Neural progenitor cell (in vitro differentiated cells): ENCODE results near the gene PIK3R4. TPM values are rescaled to one million over a fixed set of nuclear protein-coding genes. Genes with fewer than 3 reads are reported as not detected.

Experiments used
- DNase-seq: peaks from one replicate; pipeline ENCODE4 v3.0.0-alpha.2; 2016; ENCODE audit warnings: low spot score
- H2AFZ ChIP-seq: fragments of 200-600 bp; sonication (generic); replicated peaks from 2 replicates; pipeline ENCODE4 v1.6.1; 2016; ENCODE audit warnings: antibody characterized with exemption
- H3F3A ChIP-seq: fragments of 200-600 bp; sonication (generic); 2 replicates; pipeline ENCODE4 v1.6.1; 2016; ENCODE audit warnings: antibody characterized with exemption, low read depth
- H3K27ac ChIP-seq: fragments of 200-600 bp; sonication (generic); 2 replicates; pipeline ENCODE4 v1.5.1; 2016; ENCODE audit warnings: mild to moderate bottlenecking
- H3K27me3 ChIP-seq: fragments of 200-600 bp; sonication (generic); 2 replicates; pipeline ENCODE4 v1.6.1; 2016; ENCODE audit warnings: mild to moderate bottlenecking, moderate library complexity
- H3K36me3 ChIP-seq: fragments of 200-600 bp; sonication (generic); 2 replicates; pipeline ENCODE4 v1.5.1; 2016
- H3K4me1 ChIP-seq: fragments of 200-600 bp; sonication (generic); 2 replicates; pipeline ENCODE4 v1.6.1; 2016; ENCODE audit warnings: mixed run types
- H3K4me2 ChIP-seq: fragments of 200-600 bp; sonication (generic); 2 replicates; pipeline ENCODE4 v1.6.1; 2016
- H3K4me3 ChIP-seq: fragments of 200-600 bp; sonication (generic); 2 replicates; pipeline ENCODE4 v1.5.1; 2016
- H3K79me2 ChIP-seq: fragments of 200-600 bp; sonication (generic); 2 replicates; pipeline ENCODE4 v1.6.1; 2016; ENCODE audit warnings: low read depth
- H3K9ac ChIP-seq: fragments of 200-600 bp; sonication (generic); 2 replicates; pipeline ENCODE4 v1.6.1; 2016
- H3K9me3 ChIP-seq: fragments of 200-600 bp; sonication (generic); 2 replicates; pipeline ENCODE4 v1.5.1; 2016; ENCODE audit warnings: low read depth
- H4K20me1 ChIP-seq: fragments of 200-600 bp; sonication (generic); 2 replicates; pipeline ENCODE4 v1.6.1; 2016; ENCODE audit warnings: low read depth
- H3K27ac Mint-ChIP-seq: 3 replicates; pipeline ENCODE4 v1.8.0; 2021; ENCODE audit warnings: mixed read lengths
- H3K27me3 Mint-ChIP-seq: 2 replicates; pipeline ENCODE4 v1.8.0; 2022; ENCODE audit warnings: low read depth, mild to moderate bottlenecking, inconsistent platforms, moderate library complexity, mixed read lengths; ENCODE audit not compliant: insufficient read depth
- H3K36me3 Mint-ChIP-seq: 3 replicates; pipeline ENCODE4 v1.8.0; 2021; ENCODE audit warnings: mixed read lengths
- H3K4me1 Mint-ChIP-seq: 3 replicates; pipeline ENCODE4 v1.8.0; 2021; ENCODE audit warnings: mixed read lengths
- H3K4me3 Mint-ChIP-seq: 3 replicates; pipeline ENCODE4 v1.8.0; 2021; ENCODE audit warnings: mild to moderate bottlenecking, moderate library complexity, mixed read lengths
- H3K9me3 Mint-ChIP-seq: 3 replicates; pipeline ENCODE4 v1.8.0; 2020; ENCODE audit warnings: mixed read lengths
- EZH2 ChIP-seq: fragments of 200-600 bp; sonication (generic); IDR thresholded peaks from 2 replicates; pipeline ENCODE4 v1.6.1; 2017; ENCODE audit warnings: antibody characterized with exemption, mild to moderate bottlenecking, moderate library complexity
- EZH2phosphoT487 ChIP-seq: fragments of 200-600 bp; sonication (generic); IDR thresholded peaks from 2 replicates; pipeline ENCODE4 v1.6.1; 2017; ENCODE audit warnings: antibody characterized with exemption
- total RNA-seq: library from RNA; depleted of rRNA; stranded (reverse); fragments of >200 nt; gene quantifications from 2 replicates; pipeline ENCODE4 v1.2.3, GENCODE V29; 2015; ENCODE audit warnings: low replicate concordance
- TF ChIP-seq, protein P1 (sequence below): fragments of 200-600 bp; sonication (generic); IDR thresholded peaks from 2 replicates; pipeline ENCODE4 v1.5.1; 2017; ENCODE audit warnings: antibody characterized with exemption, mild to moderate bottlenecking

Gene PIK3R4
- total RNA-seq, 1 donor from 2014 or later, result 65.8 TPM

- no peak for DNase-seq
- no peak overlapping the region for H3K27ac Mint-ChIP-seq
- H3K27me3 ChIP-seq, result no peaks in the 10 kb centered on the region
- no peaks in the 10 kb centered on the region for H3K4me1 Mint-ChIP-seq
- H3K9me3 Mint-ChIP-seq, result no peaks in the 10 kb centered on the region
- H3K27me3 Mint-ChIP-seq, result no peaks in the 10 kb centered on the region
- no peaks in the 10 kb centered on the region for H3F3A ChIP-seq
- no peaks in the 10 kb centered on the region for H3K79me2 ChIP-seq
- no peaks in the 10 kb centered on the region for H3K4me1 ChIP-seq
- no peaks in the 10 kb centered on the region for H3K36me3 Mint-ChIP-seq
- no peak overlapping the region for H2AFZ ChIP-seq
- H3K36me3 ChIP-seq, result no peaks in the 10 kb centered on the region
- H3K4me2 ChIP-seq, result no peak overlapping the region
- no peak overlapping the region for H3K27ac ChIP-seq
- H3K4me3 Mint-ChIP-seq, result no peak overlapping the region
- no peaks in the 10 kb centered on the region for H4K20me1 ChIP-seq
- no peaks in the 10 kb centered on the region for H3K9me3 ChIP-seq
- no peak overlapping the region for H3K9ac ChIP-seq
- no peak for TF ChIP-seq EZH2phosphoT487
- TF ChIP-seq EZH2, result no peak
- TF ChIP-seq, protein P1, sequence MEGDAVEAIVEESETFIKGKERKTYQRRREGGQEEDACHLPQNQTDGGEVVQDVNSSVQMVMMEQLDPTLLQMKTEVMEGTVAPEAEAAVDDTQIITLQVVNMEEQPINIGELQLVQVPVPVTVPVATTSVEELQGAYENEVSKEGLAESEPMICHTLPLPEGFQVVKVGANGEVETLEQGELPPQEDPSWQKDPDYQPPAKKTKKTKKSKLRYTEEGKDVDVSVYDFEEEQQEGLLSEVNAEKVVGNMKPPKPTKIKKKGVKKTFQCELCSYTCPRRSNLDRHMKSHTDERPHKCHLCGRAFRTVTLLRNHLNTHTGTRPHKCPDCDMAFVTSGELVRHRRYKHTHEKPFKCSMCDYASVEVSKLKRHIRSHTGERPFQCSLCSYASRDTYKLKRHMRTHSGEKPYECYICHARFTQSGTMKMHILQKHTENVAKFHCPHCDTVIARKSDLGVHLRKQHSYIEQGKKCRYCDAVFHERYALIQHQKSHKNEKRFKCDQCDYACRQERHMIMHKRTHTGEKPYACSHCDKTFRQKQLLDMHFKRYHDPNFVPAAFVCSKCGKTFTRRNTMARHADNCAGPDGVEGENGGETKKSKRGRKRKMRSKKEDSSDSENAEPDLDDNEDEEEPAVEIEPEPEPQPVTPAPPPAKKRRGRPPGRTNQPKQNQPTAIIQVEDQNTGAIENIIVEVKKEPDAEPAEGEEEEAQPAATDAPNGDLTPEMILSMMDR, result no peak
- no peak overlapping the region for H3K4me3 ChIP-seq
Observed at GRCh38 chr3:130644628-130645253, 101.9 kb downstream of the PIK3R4 start.

DNA sequence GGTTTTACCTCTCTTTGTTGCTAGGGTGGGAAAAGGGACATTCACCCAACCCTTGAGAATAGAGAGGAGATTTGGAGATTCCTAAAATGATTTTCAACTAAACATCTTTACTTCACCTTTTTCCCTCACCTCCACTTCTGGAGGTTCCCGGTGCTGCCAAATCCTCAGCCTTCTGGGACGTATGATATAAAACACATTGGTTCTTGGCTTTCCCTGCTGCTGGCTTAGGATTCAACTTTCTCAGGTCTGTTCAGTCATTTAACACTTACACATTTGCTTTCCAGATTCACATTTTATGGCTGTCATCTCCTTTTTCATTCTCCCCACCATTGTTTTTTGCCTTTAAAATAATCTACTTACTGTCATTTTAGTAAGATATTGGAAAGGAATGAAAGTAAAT, 106.6 kb downstream of the PIK3R4 start:
- H3K9me3 Mint-ChIP-seq, result no peaks in the 10 kb centered on the region
- no peaks in the 10 kb centered on the region for H3F3A ChIP-seq
- H3K9me3 ChIP-seq, result no peaks in the 10 kb centered on the region
- H3K27me3 ChIP-seq, result no peaks in the 10 kb centered on the region
- no peaks in the 10 kb centered on the region for H3K4me1 Mint-ChIP-seq
- H3K9ac ChIP-seq, result no peak overlapping the region
- H4K20me1 ChIP-seq, result no peaks in the 10 kb centered on the region
- no peaks in the 10 kb centered on the region for H3K27me3 Mint-ChIP-seq
- H3K4me3 ChIP-seq, result no peak overlapping the region
- no peak for DNase-seq
- H3K27ac ChIP-seq, result no peak overlapping the region
- TF ChIP-seq EZH2 (no peak), EZH2phosphoT487 (no peak)
- TF ChIP-seq, protein P1, result no peak
- no peak overlapping the region for H3K4me2 ChIP-seq
- H3K4me3 Mint-ChIP-seq, result no peak overlapping the region
- no peaks in the 10 kb centered on the region for H3K36me3 Mint-ChIP-seq
- H3K27ac Mint-ChIP-seq, result no peak overlapping the region
- no peaks in the 10 kb centered on the region for H3K36me3 ChIP-seq
- H3K4me1 ChIP-seq, result no peaks in the 10 kb centered on the region
- no peak overlapping the region for H2AFZ ChIP-seq
- no peaks in the 10 kb centered on the region for H3K79me2 ChIP-seq

DNA sequence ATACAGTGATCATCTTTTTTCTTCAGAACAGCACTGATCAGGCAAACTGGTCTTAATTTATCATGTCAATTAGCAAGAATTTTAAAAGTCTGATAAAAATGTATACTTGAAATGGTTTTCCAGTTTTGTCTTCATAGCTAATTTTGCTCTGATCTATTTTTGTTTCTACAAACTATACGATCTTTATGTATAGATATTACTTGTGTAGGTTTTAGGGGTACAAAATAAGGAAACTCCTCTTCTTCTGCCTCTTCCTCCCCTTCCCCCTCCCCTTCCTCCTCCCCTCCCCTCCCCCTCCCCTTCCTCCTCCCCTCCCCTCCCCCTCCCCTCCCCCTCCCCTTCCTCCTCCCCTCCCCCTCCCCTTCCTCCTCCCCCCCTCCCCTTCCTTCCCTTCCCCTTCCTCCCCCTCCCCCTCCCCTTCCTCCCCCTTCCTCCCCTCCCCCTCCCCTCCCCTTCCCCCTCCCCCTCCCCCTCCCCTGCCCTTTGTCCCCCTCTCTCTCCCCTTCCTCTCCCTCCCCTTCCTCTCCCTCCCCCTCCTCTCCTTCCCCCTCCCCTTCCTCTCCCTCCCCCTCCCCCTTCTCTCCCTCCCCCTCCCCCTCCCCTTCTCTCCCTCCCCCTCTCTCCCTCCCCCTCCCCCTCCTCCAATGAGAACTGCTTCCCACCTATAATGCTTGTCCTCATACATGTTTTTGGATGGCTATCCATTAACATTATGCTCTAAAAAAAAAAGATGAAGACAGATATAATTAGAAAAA, 110.0 kb downstream of the PIK3R4 start:
- no peak overlapping the region for H2AFZ ChIP-seq
- no peak overlapping the region for H3K4me3 Mint-ChIP-seq
- H3K4me3 ChIP-seq, result no peak overlapping the region
- H3K9me3 Mint-ChIP-seq, result no peaks in the 10 kb centered on the region
- TF ChIP-seq EZH2phosphoT487 (no peak), EZH2 (no peak)
- TF ChIP-seq, protein P1, result no peak
- no peaks in the 10 kb centered on the region for H3K4me1 Mint-ChIP-seq
- H3K27ac Mint-ChIP-seq, result no peak overlapping the region
- no peaks in the 10 kb centered on the region for H3K27me3 Mint-ChIP-seq
- H3K4me1 ChIP-seq, result no peaks in the 10 kb centered on the region
- H3K4me2 ChIP-seq, result no peak overlapping the region
- no peaks in the 10 kb centered on the region for H3K36me3 Mint-ChIP-seq
- DNase-seq, result no peak
- H3K9ac ChIP-seq, result no peak overlapping the region
- no peak overlapping the region for H3K27ac ChIP-seq
- no peaks in the 10 kb centered on the region for H4K20me1 ChIP-seq
- H3K79me2 ChIP-seq, result no peaks in the 10 kb centered on the region
- no peaks in the 10 kb centered on the region for H3K27me3 ChIP-seq
- no peaks in the 10 kb centered on the region for H3K36me3 ChIP-seq
- H3F3A ChIP-seq, result no peaks in the 10 kb centered on the region
- H3K9me3 ChIP-seq, result no peaks in the 10 kb centered on the region
